HepG2 (cell line): ENCODE data around the gene ALK. TPM values are rescaled to one million over a fixed set of nuclear protein-coding genes. Genes with fewer than 3 reads are reported as not detected.

Experiments used
- ATAC-seq: fragments of 200-7000 bp; cut with Tn5 transposase; 3 replicates; pipeline ENCODE4 v1.9.1; 2020; ENCODE audit warnings: mild to moderate bottlenecking, moderate library complexity
- BruUV-seq: library from RNA; stranded (reverse); fragments of 400-500 nt; replicated peaks from 2 replicates; lab custom pipeline; 2021; lab: Mats Ljungman, UMichigan
- CTCF ChIA-PET: fragments of 300-600 bp; formaldehyde crosslinking; extraction: SDS; loops from one replicate; lab custom pipeline; 2021; ENCODE audit warnings: low total read pairs, inconsistent platforms, low intra/inter-chr PET ratio; lab: Yijun Ruan, JAX
- POLR2A ChIA-PET: fragments of 350-600 bp; sonication (Branson Sonifier 250); formaldehyde crosslinking; loops from one replicate; lab custom pipeline; 2020; ENCODE audit warnings: antibody characterized with exemption, inconsistent platforms; lab: Yijun Ruan, JAX
- DNase-seq: peaks from one replicate; pipeline ENCODE4 v3.0.0-alpha.2; 2015; ENCODE audit warnings: low spot score
- FAIRE-seq: peaks from 3 replicates; lab custom pipeline; 2011; peaks lifted over from hg19 to GRCh38; lab: Jason Lieb, UNC
- H2AFZ ChIP-seq: one replicate; pipeline ENCODE4 v1.6.1; 2011; ENCODE audit warnings: low read length, inconsistent platforms
- H3K27ac ChIP-seq: fragments of 300-600 bp; 3 replicates; pipeline ENCODE4 v1.8.0; 2011; ENCODE audit warnings: mixed run types, mild to moderate bottlenecking, mixed read lengths, low read length, inconsistent platforms; ENCODE audit not compliant: insufficient read depth; ENCODE audit errors: extremely low read length
- H3K27me3 ChIP-seq, 2 experiments: fragments of 200-600 bp in 1 of 2; 2 replicates in 1 of 2; 3 replicates in 1 of 2; pipeline versions ENCODE4 v1.6.0 to v1.8.0; 2011; ENCODE audit warnings: low read length in 2 of 2, mild to moderate bottlenecking in 2 of 2, moderate library complexity in 2 of 2, inconsistent platforms in 1 of 2; ENCODE audit not compliant: insufficient read depth in 2 of 2, control insufficient read depth in 1 of 2
- H3K36me3 ChIP-seq, 2 experiments: fragments of 200-600 bp in 1 of 2; replicated peaks in 1 of 2; 2 replicates in 1 of 2; 3 replicates in 1 of 2; pipeline versions ENCODE4 v1.5.1 to v1.8.0; 2011; ENCODE audit warnings: low read length in 2 of 2, inconsistent platforms in 1 of 2; ENCODE audit not compliant: insufficient read depth in 2 of 2, control insufficient read depth in 1 of 2
- H3K4me1 ChIP-seq: 2 replicates; pipeline ENCODE4 v1.5.1; 2012; ENCODE audit warnings: low read length, inconsistent platforms; ENCODE audit not compliant: insufficient read depth
- H3K4me2 ChIP-seq: 2 replicates; pipeline ENCODE4 v1.6.0; 2011; ENCODE audit warnings: low read depth, low read length, inconsistent platforms
- H3K4me3 ChIP-seq, 3 experiments: fragments of 200-600 bp in 1 of 3; sonication (generic), shearing (Covaris generic) in 1 of 3; replicated peaks in 1 of 3; 2 replicates each; pipeline ENCODE4 v1.5.1; 2011 to 2016; ENCODE audit warnings: low read length in 3 of 3, inconsistent platforms in 2 of 3, low read depth in 2 of 3, mild to moderate bottlenecking in 2 of 3, control low read depth in 1 of 3, mixed read lengths in 1 of 3; ENCODE audit not compliant: insufficient read depth in 1 of 3
- H3K79me2 ChIP-seq: one replicate; pipeline ENCODE4 v1.6.1; 2011; ENCODE audit warnings: low read length, inconsistent platforms; ENCODE audit not compliant: insufficient read depth
- H3K9ac ChIP-seq: 2 replicates; pipeline ENCODE4 v1.6.0; 2011; ENCODE audit warnings: mild to moderate bottlenecking, low read depth, low read length, inconsistent platforms; ENCODE audit not compliant: insufficient read depth
- H3K9me3 ChIP-seq: 2 replicates; pipeline ENCODE4 v1.5.1; 2012; ENCODE audit warnings: mild to moderate bottlenecking, low read length
- H4K20me1 ChIP-seq: 2 replicates; pipeline ENCODE4 v1.6.0; 2011; ENCODE audit warnings: inconsistent platforms, mild to moderate bottlenecking, low read length, moderate library complexity; ENCODE audit not compliant: insufficient read depth
- HNF4A ChIP-seq: sonication (generic); formaldehyde crosslinking; IDR thresholded peaks from 2 replicates; pipeline ENCODE4 v1.4.0; 2020; ENCODE audit warnings: missing genetic modification reagents
- HOXD1 ChIP-seq: sonication (generic); formaldehyde crosslinking; IDR thresholded peaks from 2 replicates; pipeline ENCODE4 v1.5.0; 2020; ENCODE audit warnings: missing genetic modification reagents
- IKZF1 ChIP-seq: fragments of 450-650 bp; IDR thresholded peaks from 2 replicates; pipeline ENCODE4 v1.7.1; 2016
- KDM1A ChIP-seq: IDR thresholded peaks from 2 replicates; pipeline ENCODE4 v1.6.1; 2016; ENCODE audit warnings: missing compliant biosample characterization
- MAFK ChIP-seq, 2 experiments: IDR thresholded peaks in 1 of 2; conservative IDR thresholded peaks in 1 of 2; 2 replicates each; pipeline ENCODE4 v1.6.1; 2011; ENCODE audit warnings: improper control_type of control experiment in 2 of 2, low read length in 2 of 2
- SAP130 ChIP-seq: IDR thresholded peaks from 2 replicates; pipeline ENCODE4 v1.6.1; 2016; ENCODE audit warnings: low read depth
- SKI ChIP-seq: fragments of 450-650 bp; IDR thresholded peaks from one replicate; pipeline ENCODE4 v1.6.1; 2018; ENCODE audit warnings: mild to moderate bottlenecking; ENCODE audit not compliant: partially characterized antibody
- ZNF510 ChIP-seq: sonication (generic); formaldehyde crosslinking; IDR thresholded peaks from 2 replicates; pipeline ENCODE4 v1.4.0; 2020; ENCODE audit warnings: low read depth, mild to moderate bottlenecking, missing genetic modification reagents
- ZSCAN25 ChIP-seq: sonication (generic); formaldehyde crosslinking; IDR thresholded peaks from 2 replicates; pipeline ENCODE4 v1.8.0; 2022; ENCODE audit warnings: mild to moderate bottlenecking, missing genetic modification reagents
- ZSCAN29 ChIP-seq: sonication (generic); formaldehyde crosslinking; conservative IDR thresholded peaks from 2 replicates; pipeline ENCODE4 v1.4.0; 2020; ENCODE audit warnings: mild to moderate bottlenecking, missing genetic modification reagents
- WGBS: methylation state at CpG from one replicate; pipeline ENCODE4 v1.1.6; 2017; ENCODE audit warnings: low lambda C conversion rate; 5-methylcytosine and 5-hydroxymethylcytosine counted together
- in situ Hi-C: cut with HindIII; loops from 2 replicates; pipeline ENCODE4 v1.10.0; 2017; ENCODE audit warnings: low pct_unique_long_range_greater_than_20kb; ENCODE audit not compliant: extremely low pct_ligation_motif_present
- intact Hi-C: fragments of 100-400 bp; cut with micrococcal nuclease; formaldehyde crosslinking; loops from one replicate; pipeline ENCODE4 v1.10.0; 2022; ENCODE audit not compliant: unreplicated experiment
- polyA plus RNA-seq, 8 experiments: library from polyadenylated mRNA; depleted of rRNA in 3 of 8; stranded (reverse) in 7 of 8; unstranded in 1 of 8; fragments of >200 nt; fragmentation: Illumina TruSeq in 4 of 8; extraction: Trizol in 4 of 8; gene quantifications; 2 replicates each; pipeline versions ENCODE4 v1.2.1 to v1.2.3, GENCODE V29; 2011 to 2016; ENCODE audit warnings: low read depth in 4 of 8, missing spikeins in 1 of 8, mixed read lengths in 1 of 8; ENCODE audit not compliant: insufficient read depth in 1 of 8
- total RNA-seq, 5 experiments: library from RNA; depleted of rRNA; stranded (reverse); fragments of >200 nt; fragmentation: Illumina TruSeq; extraction: Trizol; gene quantifications; 2 replicates each; pipeline ENCODE4 v1.2.3, GENCODE V29; 2016; ENCODE audit warnings: low read depth in 1 of 5
- TF ChIP-seq, protein P1 (sequence below): sonication (generic); formaldehyde crosslinking; IDR thresholded peaks from 2 replicates; pipeline ENCODE4 v1.5.0; 2020; ENCODE audit warnings: mild to moderate bottlenecking, low read depth, missing genetic modification reagents, borderline replicate concordance
- TF ChIP-seq, protein P2 (sequence below): sonication (generic); formaldehyde crosslinking; IDR thresholded peaks from 2 replicates; pipeline ENCODE4 v1.4.0; 2020; ENCODE audit warnings: missing genetic modification reagents
- TF ChIP-seq, protein P3 (sequence below): sonication (generic); formaldehyde crosslinking; IDR thresholded peaks from 2 replicates; pipeline ENCODE4 v1.5.1; 2020; ENCODE audit warnings: mild to moderate bottlenecking, missing genetic modification reagents, borderline replicate concordance

ALK gene
- total and polyA plus RNA-seq, 2 of the 13 experiments (the other 11 are each of a cell fraction or from before 2014, with no cell fraction given), result not detected

DNA sequence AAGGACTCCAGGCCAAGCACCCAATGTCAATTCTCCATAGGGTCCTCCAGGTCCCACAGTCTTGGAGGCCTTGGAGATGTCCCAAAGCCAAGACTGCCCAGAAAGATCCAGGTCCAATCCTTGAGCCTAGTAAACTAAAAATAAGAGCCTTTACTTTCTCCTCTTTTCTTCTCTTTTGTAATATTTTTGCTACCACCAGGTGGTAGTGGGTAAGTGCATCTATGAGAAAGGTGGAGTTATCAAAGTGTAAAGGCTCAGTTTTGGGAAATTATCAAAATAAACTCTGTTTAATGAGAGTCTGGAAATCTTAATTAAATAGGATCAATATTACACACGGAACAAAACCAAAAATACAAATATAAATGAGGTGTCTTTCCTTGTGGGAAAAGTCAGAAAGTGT lies 276.4 kb downstream of the ALK start:
- no TSS peak for BruUV-seq
- ATAC-seq (no peak), DNase-seq (no peak), FAIRE-seq (no peak)
- Histone ChIP-seq H3K9ac (no peak overlapping the region), H4K20me1 (no peaks in the 10 kb centered on the region), H3K4me1 (no peaks in the 10 kb centered on the region), H3K27ac (no peak overlapping the region), H3K9me3 (peaks cover 23% of the 10 kb centered on the region), H3K27me3 (peaks cover 0 to 14% of the 10 kb centered on the region in 2 experiments; a peak in 1 of 5 replicates), H3K4me2 (no peak overlapping the region), H2AFZ (no peak overlapping the region), H3K36me3 (no peaks in the 10 kb centered on the region), H3K79me2 (no peaks in the 10 kb centered on the region), H3K4me3 (no peak overlapping the region)
- TF ChIP-seq HOXD1 (CRISPR knock-in tag) (no peak), IKZF1 (no peak), HNF4A (no peak), KDM1A (CRISPR knock-in tag) (no peak), ZSCAN25 (CRISPR knock-in tag) (no peak), ZNF510 (CRISPR knock-in tag) (no peak), ZSCAN29 (CRISPR knock-in tag) (no peak)
- TF ChIP-seq, protein P1, sequence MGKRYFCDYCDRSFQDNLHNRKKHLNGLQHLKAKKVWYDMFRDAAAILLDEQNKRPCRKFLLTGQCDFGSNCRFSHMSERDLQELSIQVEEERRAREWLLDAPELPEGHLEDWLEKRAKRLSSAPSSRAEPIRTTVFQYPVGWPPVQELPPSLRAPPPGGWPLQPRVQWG (CRISPR knock-in tag), result no peak
- POLR2A ChIA-PET, result no interaction called here
- CTCF ChIA-PET, result no interaction called here
- in situ Hi-C loops, result no loop called here
- 3% methylated on average over 1 of the region's 1 CpG for WGBS
- intact Hi-C loops, result no loop called here

DNA sequence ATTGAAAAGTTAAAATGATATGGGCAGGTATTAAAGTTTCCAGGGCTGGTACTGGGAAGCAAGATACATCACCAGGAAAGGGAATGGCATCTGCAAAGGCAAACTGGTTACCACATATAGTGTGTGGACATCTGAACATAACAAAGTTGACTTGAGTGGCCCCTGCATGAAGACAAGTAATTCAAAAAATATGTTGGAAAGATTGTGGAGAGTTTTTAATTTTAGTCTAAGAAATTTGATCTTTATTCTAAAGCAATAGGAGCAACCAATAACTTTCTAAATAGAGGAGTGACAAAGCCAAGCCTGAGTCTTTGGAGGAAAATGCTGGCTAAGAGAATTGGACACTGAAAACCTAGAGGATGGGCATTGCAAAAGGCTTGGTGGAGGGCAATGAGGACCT lies 278.2 kb downstream of the ALK start:
- no peaks in the 10 kb centered on the region for H4K20me1 ChIP-seq
- ChIA-PET POLR2A (no interaction called here), CTCF (no interaction called here)
- in situ Hi-C loops, result no loop called here
- no peak overlapping the region for H3K9ac ChIP-seq
- H3K27ac ChIP-seq, result no peak overlapping the region
- DNase-seq (no peak), ATAC-seq (no peak), FAIRE-seq (no peak)
- peaks cover 6% of the 10 kb centered on the region; the same call in 1 of the 2 replicates for H3K9me3 ChIP-seq
- no TSS peak for BruUV-seq
- H3K4me3 ChIP-seq, result no peak overlapping the region
- intact Hi-C loops, result no loop called here
- H3K4me2 ChIP-seq, result no peak overlapping the region
- H3K4me1 ChIP-seq, result no peaks in the 10 kb centered on the region
- no peaks in the 10 kb centered on the region for H3K36me3 ChIP-seq
- peaks cover 0 to 25% of the 10 kb centered on the region in 2 experiments; a peak in 1 of 5 replicates for H3K27me3 ChIP-seq
- no peaks in the 10 kb centered on the region for H3K79me2 ChIP-seq
- H2AFZ ChIP-seq, result no peak overlapping the region
- TF ChIP-seq MAFK (conservative IDR thresholded peaks at IDR 0.05 in 1 of 2, IDR thresholded peaks at IDR 0.05 in 1 of 2; ENCODE audit: low read length in 2 of 2) (no peak), SAP130 (CRISPR knock-in tag) (no peak), SKI (no peak)
- TF ChIP-seq, protein P2, sequence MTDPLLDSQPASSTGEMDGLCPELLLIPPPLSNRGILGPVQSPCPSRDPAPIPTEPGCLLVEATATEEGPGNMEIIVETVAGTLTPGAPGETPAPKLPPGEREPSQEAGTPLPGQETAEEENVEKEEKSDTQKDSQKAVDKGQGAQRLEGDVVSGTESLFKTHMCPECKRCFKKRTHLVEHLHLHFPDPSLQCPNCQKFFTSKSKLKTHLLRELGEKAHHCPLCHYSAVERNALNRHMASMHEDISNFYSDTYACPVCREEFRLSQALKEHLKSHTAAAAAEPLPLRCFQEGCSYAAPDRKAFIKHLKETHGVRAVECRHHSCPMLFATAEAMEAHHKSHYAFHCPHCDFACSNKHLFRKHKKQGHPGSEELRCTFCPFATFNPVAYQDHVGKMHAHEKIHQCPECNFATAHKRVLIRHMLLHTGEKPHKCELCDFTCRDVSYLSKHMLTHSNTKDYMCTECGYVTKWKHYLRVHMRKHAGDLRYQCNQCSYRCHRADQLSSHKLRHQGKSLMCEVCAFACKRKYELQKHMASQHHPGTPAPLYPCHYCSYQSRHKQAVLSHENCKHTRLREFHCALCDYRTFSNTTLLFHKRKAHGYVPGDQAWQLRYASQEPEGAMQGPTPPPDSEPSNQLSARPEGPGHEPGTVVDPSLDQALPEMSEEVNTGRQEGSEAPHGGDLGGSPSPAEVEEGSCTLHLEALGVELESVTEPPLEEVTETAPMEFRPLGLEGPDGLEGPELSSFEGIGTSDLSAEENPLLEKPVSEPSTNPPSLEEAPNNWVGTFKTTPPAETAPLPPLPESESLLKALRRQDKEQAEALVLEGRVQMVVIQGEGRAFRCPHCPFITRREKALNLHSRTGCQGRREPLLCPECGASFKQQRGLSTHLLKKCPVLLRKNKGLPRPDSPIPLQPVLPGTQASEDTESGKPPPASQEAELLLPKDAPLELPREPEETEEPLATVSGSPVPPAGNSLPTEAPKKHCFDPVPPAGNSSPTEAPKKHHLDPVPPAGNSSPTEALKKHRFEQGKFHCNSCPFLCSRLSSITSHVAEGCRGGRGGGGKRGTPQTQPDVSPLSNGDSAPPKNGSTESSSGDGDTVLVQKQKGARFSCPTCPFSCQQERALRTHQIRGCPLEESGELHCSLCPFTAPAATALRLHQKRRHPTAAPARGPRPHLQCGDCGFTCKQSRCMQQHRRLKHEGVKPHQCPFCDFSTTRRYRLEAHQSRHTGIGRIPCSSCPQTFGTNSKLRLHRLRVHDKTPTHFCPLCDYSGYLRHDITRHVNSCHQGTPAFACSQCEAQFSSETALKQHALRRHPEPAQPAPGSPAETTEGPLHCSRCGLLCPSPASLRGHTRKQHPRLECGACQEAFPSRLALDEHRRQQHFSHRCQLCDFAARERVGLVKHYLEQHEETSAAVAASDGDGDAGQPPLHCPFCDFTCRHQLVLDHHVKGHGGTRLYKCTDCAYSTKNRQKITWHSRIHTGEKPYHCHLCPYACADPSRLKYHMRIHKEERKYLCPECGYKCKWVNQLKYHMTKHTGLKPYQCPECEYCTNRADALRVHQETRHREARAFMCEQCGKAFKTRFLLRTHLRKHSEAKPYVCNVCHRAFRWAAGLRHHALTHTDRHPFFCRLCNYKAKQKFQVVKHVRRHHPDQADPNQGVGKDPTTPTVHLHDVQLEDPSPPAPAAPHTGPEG (CRISPR knock-in tag), result no peak
- TF ChIP-seq, protein P3, sequence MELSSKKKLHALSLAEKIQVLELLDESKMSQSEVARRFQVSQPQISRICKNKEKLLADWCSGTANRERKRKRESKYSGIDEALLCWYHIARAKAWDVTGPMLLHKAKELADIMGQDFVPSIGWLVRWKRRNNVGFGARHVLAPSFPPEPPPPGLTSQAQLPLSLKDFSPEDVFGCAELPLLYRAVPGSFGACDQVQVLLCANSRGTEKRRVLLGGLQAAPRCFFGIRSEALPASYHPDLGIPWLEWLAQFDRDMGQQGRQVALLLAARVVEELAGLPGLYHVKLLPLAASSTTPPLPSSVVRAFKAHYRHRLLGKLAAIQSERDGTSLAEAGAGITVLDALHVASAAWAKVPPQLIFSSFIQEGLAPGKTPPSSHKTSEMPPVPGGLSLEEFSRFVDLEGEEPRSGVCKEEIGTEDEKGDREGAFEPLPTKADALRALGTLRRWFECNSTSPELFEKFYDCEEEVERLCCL, result no peak
